HL-60 (cell line): ENCODE data around the gene NRP1.

Experiments used
- CTCF ChIP-seq: IDR thresholded peaks from one replicate; pipeline ENCODE4 v1.5.1; 2011; ENCODE audit warnings: low read length, control low read depth, inconsistent platforms; ENCODE audit not compliant: insufficient read depth
- GABPA ChIP-seq: IDR thresholded peaks from 2 replicates; pipeline ENCODE4 v1.6.1; 2012; ENCODE audit warnings: low read depth

GRCh38 chr10:33132626-33133025, 201.8 kb downstream of the NRP1 start:
- TF ChIP-seq CTCF (no peak), GABPA (no peak)
